Transverse colon (tissue), 4 donors: ENCODE results near the gene CHRM5. TPM values are rescaled to one million over a fixed set of nuclear protein-coding genes. Genes with fewer than 3 reads are reported as not detected.

ENCODE experiments used
- DNase-seq: peaks from one replicate; pipeline ENCODE4 v3.0.0-alpha.2; 2019
- H3K27ac ChIP-seq, 4 donors: fragments of 200-600 bp; sonication (generic); 2 replicates each; pipeline ENCODE4 v1.5.1; 2016 to 2018; ENCODE audit warnings: inconsistent platforms in 4 of 4
- H3K27me3 ChIP-seq: fragments of 200-600 bp; sonication (generic); 2 replicates; pipeline ENCODE4 v1.5.1; 2017; ENCODE audit warnings: inconsistent platforms
- H3K36me3 ChIP-seq, 4 donors: fragments of 200-600 bp; sonication (generic); 2 replicates each; pipeline ENCODE4 v1.5.1; 2017 to 2019; ENCODE audit warnings: inconsistent platforms in 4 of 4
- H3K4me1 ChIP-seq, 4 donors: fragments of 200-600 bp; sonication (generic); 2 replicates each; pipeline ENCODE4 v1.5.1; 2017 to 2020; ENCODE audit warnings: inconsistent platforms in 4 of 4
- H3K4me3 ChIP-seq, 4 donors: fragments of 200-600 bp; sonication (generic); 1 replicate in 1 of 4; 2 replicates in 3 of 4; pipeline versions ENCODE4 v1.5.1 to v1.6.1; 2017 to 2019; ENCODE audit warnings: inconsistent platforms in 4 of 4
- H3K9me3 ChIP-seq, 2 donors: fragments of 200-600 bp; sonication (generic); 2 replicates each; pipeline ENCODE4 v1.5.1; 2017 to 2019; ENCODE audit warnings: inconsistent platforms in 2 of 2
- EP300 ChIP-seq: sonication (generic); formaldehyde crosslinking; IDR thresholded peaks from one replicate; pipeline ENCODE4 v1.6.1; 2017; ENCODE audit warnings: antibody characterized with exemption, low read depth
- POLR2A ChIP-seq: fragments of 450-650 bp; IDR thresholded peaks from one replicate; pipeline ENCODE4 v1.6.1; 2016; ENCODE audit warnings: antibody characterized with exemption, mild to moderate bottlenecking, moderate library complexity
- POLR2AphosphoS5 ChIP-seq, 3 donors: sonication (generic); formaldehyde crosslinking; IDR thresholded peaks; one replicate each; pipeline ENCODE4 v1.6.1; 2016; ENCODE audit warnings: antibody characterized with exemption in 3 of 3
- WGBS, 2 donors: methylation state at CpG; one replicate each; pipeline ENCODE4 v1.1.5; 2018; ENCODE audit warnings: low coverage in 1 of 2; 5-methylcytosine and 5-hydroxymethylcytosine counted together
- in situ Hi-C, 4 donors: fragments of 200-750 bp; cut with MboI; loops; one replicate each; pipeline versions ENCODE4 v1.15.0 to v1.15.1; 2017; ENCODE audit warnings: low sequenced_read_pairs in 3 of 4, low pct_ligation_motif_present in 1 of 4, low pct_unique_long_range_greater_than_20kb in 1 of 4
- intact Hi-C: fragments of 100-400 bp; cut with DNase I; formaldehyde crosslinking; loops from one replicate; pipeline ENCODE4 v1.15.1; 2023; ENCODE audit warnings: low total_unique reads
- total RNA-seq, 4 donors: library from RNA; depleted of rRNA; stranded (reverse); fragments of >200 nt; gene quantifications; one replicate each; pipeline ENCODE4 v1.1.0, GENCODE V29; 2016
- TF ChIP-seq, protein P1 (sequence below), 5 experiments: fragments of 200-600 bp in 3 of 5; fragments of 450-650 bp in 2 of 5; sonication (generic) in 3 of 5; IDR thresholded peaks; 1 replicate in 2 of 5; 2 replicates in 3 of 5; pipeline ENCODE4 v1.5.1; 2016 to 2017; ENCODE audit warnings: antibody characterized with exemption in 5 of 5, inconsistent platforms in 3 of 5, mild to moderate bottlenecking in 2 of 5, moderate library complexity in 1 of 5

CHRM5 gene
- total RNA-seq, 4 donors from 2014 or later = not detected

DNA sequence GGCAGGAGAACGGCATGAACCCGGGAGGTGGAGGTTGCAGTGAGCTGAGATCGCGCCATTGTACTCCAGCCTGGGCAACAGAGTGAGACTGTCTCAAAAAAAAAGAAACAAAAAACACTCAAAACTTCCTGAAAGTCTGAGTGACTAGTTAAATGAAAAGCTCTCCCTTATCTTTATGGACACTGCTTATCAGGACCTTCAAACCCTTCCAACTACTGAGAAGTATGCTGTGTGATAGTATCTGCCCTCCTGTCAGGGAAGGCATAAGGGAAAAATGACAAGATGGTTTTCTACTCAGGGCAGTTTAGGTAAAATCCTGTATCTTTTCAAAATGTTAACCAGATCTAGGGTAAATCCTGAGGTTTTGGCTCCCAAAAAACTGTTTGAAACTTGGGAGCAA lies 111.6 kb downstream of the CHRM5 start:
- H3K36me3 ChIP-seq = no peaks in the 10 kb centered on the region
- no peak for TF ChIP-seq POLR2AphosphoS5 (IDR thresholded peaks at IDR 0.05)
- TF ChIP-seq POLR2A = no peak
- TF ChIP-seq, protein P1, sequence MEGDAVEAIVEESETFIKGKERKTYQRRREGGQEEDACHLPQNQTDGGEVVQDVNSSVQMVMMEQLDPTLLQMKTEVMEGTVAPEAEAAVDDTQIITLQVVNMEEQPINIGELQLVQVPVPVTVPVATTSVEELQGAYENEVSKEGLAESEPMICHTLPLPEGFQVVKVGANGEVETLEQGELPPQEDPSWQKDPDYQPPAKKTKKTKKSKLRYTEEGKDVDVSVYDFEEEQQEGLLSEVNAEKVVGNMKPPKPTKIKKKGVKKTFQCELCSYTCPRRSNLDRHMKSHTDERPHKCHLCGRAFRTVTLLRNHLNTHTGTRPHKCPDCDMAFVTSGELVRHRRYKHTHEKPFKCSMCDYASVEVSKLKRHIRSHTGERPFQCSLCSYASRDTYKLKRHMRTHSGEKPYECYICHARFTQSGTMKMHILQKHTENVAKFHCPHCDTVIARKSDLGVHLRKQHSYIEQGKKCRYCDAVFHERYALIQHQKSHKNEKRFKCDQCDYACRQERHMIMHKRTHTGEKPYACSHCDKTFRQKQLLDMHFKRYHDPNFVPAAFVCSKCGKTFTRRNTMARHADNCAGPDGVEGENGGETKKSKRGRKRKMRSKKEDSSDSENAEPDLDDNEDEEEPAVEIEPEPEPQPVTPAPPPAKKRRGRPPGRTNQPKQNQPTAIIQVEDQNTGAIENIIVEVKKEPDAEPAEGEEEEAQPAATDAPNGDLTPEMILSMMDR (IDR thresholded peaks at IDR 0.05) = no peak
- TF ChIP-seq EP300 = no peak
- H3K9me3 ChIP-seq = no peaks in the 10 kb centered on the region
- WGBS, 2 donors = 37 to 71% methylated on average over 4 of the region's 4 CpGs
- no peak for DNase-seq
- peak overlapping the region in 1 of 4 donors; percentile 23 for H3K4me3 ChIP-seq
- peaks cover 0 to 18% (median 0%) of the 10 kb centered on the region in 4 donors for H3K4me1 ChIP-seq
- intact Hi-C loops = no loop called here
- in situ Hi-C loops = loop anchor here in 3 of 4 donors (25.0 kb wide), 3 partner anchors 257 to 507 kb away; partner anchors contain the start of genes LPCAT4 (in 2 of the 3), GOLGA8B (in 1 of the 3), NOP10 (in 1 of the 3) and NUTM1 (in 1 of the 3)
- H3K27me3 ChIP-seq = no peaks in the 10 kb centered on the region
- H3K27ac ChIP-seq = peak overlapping the region; percentile 46 to 76 (median 62)

DNA sequence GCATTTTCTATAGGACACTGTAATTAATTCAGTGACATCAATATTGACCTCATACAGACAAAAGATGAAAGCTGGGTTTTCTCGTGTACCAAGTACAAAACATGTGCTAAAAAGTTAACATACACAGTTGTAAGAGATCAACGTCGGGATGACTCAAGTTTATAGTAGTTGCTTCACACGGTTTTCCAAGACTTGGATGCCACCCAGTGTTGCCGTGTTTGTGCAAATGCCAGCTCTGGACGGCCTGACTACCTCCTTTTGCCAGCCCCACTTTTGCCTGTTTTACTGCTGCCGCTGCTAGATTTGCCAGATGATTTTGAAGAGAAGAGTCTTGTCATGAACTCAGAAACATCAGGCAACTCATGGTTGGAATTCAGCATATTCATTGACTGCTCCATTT lies 115.8 kb downstream of the CHRM5 start:
- Histone ChIP-seq H3K36me3 (peaks cover 0 to 28% (median 7%) of the 10 kb centered on the region in 4 donors), H3K4me3 (no peak overlapping the region), H3K27ac (peak overlapping the region in 1 of 4 donors; percentile 46), H3K4me1 (peaks cover 0 to 17% (median 0%) of the 10 kb centered on the region in 4 donors), H3K9me3 (no peaks in the 10 kb centered on the region), H3K27me3 (no peaks in the 10 kb centered on the region)
- 14 to 35% methylated on average over 1 to 7 of the region's 7 CpGs for WGBS, 2 donors
- TF ChIP-seq POLR2A = no peak
- in situ Hi-C loops (loop anchor here in 3 of 4 donors (25.0 kb wide), 3 partner anchors 253 to 503 kb away; partner anchors contain the start of genes LPCAT4 (in 2 of the 3), GOLGA8B (in 1 of the 3), NOP10 (in 1 of the 3) and NUTM1 (in 1 of the 3)), intact Hi-C loops (no loop called here)
- peak; percentile 53 for DNase-seq

DNA sequence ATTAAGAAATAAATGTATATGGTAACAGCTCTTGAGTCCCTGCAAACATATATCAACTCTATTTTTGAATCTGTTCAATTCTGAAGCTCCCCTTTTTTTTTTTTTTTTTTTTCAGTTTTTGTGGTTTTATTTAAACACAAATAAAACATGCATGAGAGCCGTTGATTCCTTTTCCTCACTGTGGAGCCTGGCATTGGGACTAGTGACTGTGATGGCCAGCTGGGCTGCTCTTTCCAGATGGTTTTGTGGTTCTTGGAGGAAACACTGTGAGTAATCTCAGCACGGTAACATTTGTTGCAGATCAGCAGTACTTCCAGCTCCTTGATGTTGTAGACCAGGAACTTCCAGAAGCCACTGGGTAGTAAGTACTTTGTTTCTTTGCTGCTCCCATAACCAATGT lies 117.4 kb downstream of the CHRM5 start:
- 81 to 100% methylated on average over 1 to 2 of the region's 2 CpGs for WGBS, 2 donors
- no peak for TF ChIP-seq POLR2AphosphoS5 (IDR thresholded peaks at IDR 0.05)
- DNase-seq = no peak
- no peak overlapping the region for H3K27ac ChIP-seq
- in situ Hi-C loops = loop anchor here in 3 of 4 donors (25.0 kb wide), 3 partner anchors 252 to 502 kb away; partner anchors contain the start of genes LPCAT4 (in 2 of the 3), GOLGA8B (in 1 of the 3), NOP10 (in 1 of the 3) and NUTM1 (in 1 of the 3)
- H3K4me3 ChIP-seq = no peak overlapping the region
- H3K36me3 ChIP-seq = peaks cover 0 to 34% (median 7%) of the 10 kb centered on the region in 4 donors
- no peaks in the 10 kb centered on the region for H3K27me3 ChIP-seq
- peaks cover 0 to 7% (median 0%) of the 10 kb centered on the region in 4 donors for H3K4me1 ChIP-seq
- intact Hi-C loops = no loop called here
- H3K9me3 ChIP-seq = no peaks in the 10 kb centered on the region

DNA sequence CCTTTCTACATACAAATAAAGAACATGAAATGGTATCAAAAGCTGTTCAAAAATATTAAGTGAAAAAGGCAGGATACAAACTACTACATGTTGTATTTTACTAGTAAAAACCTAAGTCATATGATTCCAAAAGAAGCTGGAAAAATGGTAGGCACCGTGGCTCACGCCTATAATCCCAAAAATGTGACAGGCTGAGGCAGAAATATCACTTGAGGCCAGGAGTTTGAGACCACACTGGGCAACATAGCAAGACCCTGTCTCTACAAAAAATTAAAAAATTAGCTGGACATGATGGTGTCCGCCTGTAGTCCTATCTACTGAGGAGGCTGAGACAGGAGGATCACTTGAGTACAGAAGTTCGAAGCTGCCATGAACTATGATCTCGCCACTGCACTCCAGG lies 131.6 kb downstream of the CHRM5 start:
- Histone ChIP-seq H3K27ac (no peak overlapping the region), H3K36me3 (peaks cover 0 to 3% (median 0%) of the 10 kb centered on the region in 4 donors), H3K9me3 (no peaks in the 10 kb centered on the region), H3K4me1 (peaks cover 6 to 27% (median 16%) of the 10 kb centered on the region in 4 donors), H3K4me3 (no peak overlapping the region), H3K27me3 (no peaks in the 10 kb centered on the region)
- no peak for DNase-seq
- TF ChIP-seq EP300 (no peak), POLR2AphosphoS5 (IDR thresholded peaks at IDR 0.05) (no peak)
- whole genome bisulfite sequencing, 2 donors = 93 to 97% methylated on average over 5 of the region's 5 CpGs
- in situ Hi-C loops (loop anchor here (5.0 to 25.0 kb wide), 7 partner anchors 88 to 487 kb away; partner anchors contain the start of genes EMC4 (in 3 of the 4), LPCAT4 (in 3 of the 4), GOLGA8B (in 1 of the 4) and NOP10 (in 1 of the 4)), intact Hi-C loops (loop anchor here (5.0 to 10.0 kb wide), 2 partner anchors 122 to 245 kb away; partner anchors contain the start of genes NOP10 and NUTM1)

DNA sequence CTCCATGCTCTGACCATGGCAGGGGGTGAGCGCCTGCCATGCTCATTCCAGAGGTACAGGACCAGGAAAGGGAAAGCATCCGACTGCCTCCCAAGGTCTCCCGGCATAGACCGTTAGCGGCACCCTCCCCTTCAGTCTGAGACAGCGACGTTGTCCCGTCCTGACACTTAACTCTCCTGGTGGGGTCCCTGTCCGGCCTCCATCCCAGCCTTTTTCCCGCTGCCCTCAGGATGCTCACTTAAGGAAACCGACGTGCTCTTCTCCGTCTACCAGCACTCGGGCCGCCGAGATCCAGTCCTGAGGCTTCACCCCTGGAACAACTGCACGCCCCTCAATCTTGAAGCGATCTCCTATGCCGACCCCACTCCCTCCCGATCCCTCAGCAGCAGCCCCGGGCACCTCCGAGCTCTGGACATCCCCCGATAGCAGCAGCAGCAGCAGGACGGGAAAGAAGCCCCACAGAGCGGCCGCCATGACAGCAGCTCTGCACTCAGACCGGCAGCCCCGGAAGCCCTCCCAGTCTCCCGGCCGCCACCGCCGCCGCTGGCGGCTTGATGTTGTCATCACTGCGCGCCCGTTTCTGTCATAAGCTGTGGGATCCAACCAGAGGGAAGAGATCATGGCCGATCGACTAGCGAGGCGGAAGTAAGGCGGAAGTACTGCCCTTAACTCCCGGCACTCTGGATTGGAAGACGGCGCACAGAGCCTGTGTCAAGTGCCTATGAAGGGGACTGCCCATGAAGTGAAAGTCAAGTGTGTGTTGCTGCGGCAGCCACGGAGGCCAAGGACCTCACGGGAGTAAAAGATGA lies 133.3 kb downstream of the CHRM5 start, which contains the start of the genes EMC7 and PGBD4:
TSS of gene EMC7 (minus strand) at position 497 of the 809 bp plus-strand sequence. CDS start at position 474, 23 bp downstream.
TSS of gene PGBD4 (plus strand) at position 718 of the 809 bp plus-strand sequence. CDS start 449 bp downstream, outside the sequence.
- in situ Hi-C loops = loop anchor here (5.0 to 25.0 kb wide), 5 partner anchors 89 to 261 kb away; partner anchors contain the start of genes EMC4 (in 3 of the 4) and LPCAT4 (in 1 of the 4)

More for the DNA sequence above, 133.3 kb downstream of the CHRM5 start, which contains the start of the genes EMC7 and PGBD4:
- TF ChIP-seq POLR2A (peak; percentile 91), POLR2AphosphoS5 (IDR thresholded peaks at IDR 0.05) (peak; percentile 90 to 91 (median 91))
- TF ChIP-seq, protein P1 (IDR thresholded peaks at IDR 0.05) = no peak
- H3K27ac ChIP-seq = peak within 1 kb of the TSS; percentile 87 to 94 (median 90)
- intact Hi-C loops = loop anchor here (5.0 to 10.0 kb wide), 2 partner anchors 121 to 243 kb away; partner anchors contain the start of genes NOP10 and NUTM1
- peak within 1 kb of the TSS; percentile 61 to 89 (median 83) for H3K4me3 ChIP-seq
- H3K9me3 ChIP-seq = no peaks in the 10 kb centered on the region
- no peaks in the 10 kb centered on the region for H3K36me3 ChIP-seq
- DNase-seq = peak; percentile 99
- H3K27me3 ChIP-seq = no peaks in the 10 kb centered on the region
- H3K4me1 ChIP-seq = peaks cover 6 to 27% (median 16%) of the 10 kb centered on the region in 4 donors
- 0 to 2% methylated on average over 13 to 46 of the region's 48 CpGs for WGBS, 2 donors
